ENCODE data around the gene PNPLA2.

The PNPLA2 gene

GRCh38 chr11:862081-862661, 43.5 kb downstream of the PNPLA2 start:
- no peak for DNase-seq

DNA sequence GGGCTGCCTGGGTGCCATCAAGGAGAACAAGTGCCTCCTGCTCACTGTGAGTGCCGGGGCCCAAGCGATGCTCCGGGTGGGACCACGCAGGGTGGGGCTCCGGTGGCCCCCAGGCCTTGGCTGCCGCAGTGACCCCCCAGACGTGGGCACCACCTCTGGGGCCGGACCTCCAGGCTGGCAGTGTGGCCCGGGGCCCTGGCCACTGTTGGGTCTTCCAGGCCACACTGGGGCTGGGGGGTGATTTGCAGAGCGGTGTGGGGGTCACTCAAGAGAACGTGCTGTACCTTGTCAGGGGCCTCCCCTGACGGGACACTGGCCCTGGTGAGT, 43.9 kb downstream of the PNPLA2 start:
- no peak for DNase-seq

GRCh38 chr11:863023-863909, 44.6 kb downstream of the PNPLA2 start:
- peak; percentile 51 for DNase-seq

DNA sequence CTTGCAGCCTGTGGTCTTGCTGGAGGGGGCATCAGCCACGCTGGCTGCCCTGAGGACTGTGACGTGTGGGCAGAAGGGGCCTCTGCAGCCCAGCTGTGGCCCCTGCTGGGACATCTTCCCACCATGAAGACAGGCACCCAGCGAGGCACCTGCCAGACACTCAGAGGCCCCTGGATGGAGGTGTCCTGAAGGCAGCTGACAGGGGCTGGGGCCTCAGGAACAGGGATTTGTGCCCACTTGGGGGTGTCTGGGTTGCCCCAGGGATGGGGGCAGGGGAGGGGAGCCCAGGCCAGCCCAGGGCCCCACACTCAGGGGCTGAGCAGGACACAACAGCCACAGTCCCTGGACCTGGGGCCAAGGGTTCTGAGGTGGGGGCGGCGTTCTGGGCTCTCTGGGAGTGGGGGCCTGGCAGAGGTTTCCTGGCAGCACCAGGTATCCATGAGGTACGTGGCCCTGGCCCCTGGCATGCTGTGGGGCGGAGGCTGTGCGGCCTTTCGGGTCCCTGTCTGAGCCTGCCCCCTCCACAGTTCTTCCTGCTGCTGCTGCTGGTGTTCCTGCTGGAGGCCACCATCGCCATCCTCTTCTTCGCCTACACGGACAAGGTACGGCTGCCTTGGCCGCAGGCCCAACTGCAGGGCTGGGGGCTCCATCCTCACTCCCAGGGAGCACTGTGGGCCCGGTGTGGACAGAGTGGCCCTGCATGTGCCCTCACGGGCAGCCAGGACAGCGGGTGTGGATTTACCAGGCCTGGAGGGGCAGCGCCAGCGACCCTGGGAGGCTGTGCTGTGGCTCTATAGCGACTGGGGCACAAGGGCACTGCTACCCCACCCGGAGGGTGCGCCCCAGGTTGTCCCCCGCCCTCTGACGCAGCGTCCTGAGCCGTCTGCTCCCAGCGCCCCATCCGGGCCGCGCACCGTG, 45.5 kb downstream of the PNPLA2 start:
- no peak for DNase-seq

DNA sequence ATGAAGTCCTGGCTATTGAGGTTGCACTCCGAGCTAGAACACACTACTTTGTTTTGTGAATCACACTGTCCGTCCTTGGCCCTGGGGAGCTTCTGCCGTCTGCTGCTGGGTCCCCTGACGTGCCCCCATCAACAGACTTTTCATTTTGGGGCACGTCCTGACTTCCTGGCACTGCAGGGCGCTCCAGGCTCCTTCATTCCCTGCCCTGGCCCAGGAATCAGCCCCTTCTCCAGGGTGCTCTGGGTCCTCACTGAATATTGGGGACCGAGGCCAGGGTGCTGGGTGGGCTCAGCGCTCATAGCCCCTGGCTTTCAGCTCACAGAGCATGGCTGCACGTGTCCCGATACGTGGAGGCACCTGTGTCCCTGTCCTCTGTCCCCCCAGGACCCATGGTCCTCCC, 46.2 kb downstream of the PNPLA2 start:
- DNase-seq = no peak

GRCh38 chr11:865462-866430, 47.0 kb downstream of the PNPLA2 start:
- DNase-seq = no peak

GRCh38 chr11:866481-866880, 47.8 kb downstream of the PNPLA2 start:
- DNase-seq = no peak

GRCh38 chr11:867856-868358, 49.2 kb downstream of the PNPLA2 start:
- no peak for DNase-seq

DNA sequence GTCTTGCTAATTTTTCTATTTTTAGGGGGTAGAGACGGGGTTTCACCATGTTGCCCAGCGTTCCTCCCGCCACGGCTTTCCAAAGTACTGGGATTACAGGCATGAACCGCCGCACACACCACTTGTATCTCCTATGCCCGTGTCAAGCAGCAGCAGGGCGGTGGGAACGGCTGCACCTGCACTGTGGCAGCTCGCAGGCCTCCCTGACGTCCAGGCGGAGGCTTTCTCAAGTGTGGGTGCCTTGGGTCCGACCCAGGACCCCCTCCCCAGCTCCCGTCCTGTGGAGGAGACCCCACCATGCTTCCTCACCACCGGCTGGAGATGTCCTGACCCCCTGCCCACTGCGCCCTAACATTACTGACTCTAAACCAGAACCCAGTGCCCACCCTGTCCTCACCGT, 49.7 kb downstream of the PNPLA2 start:
- no peak for DNase-seq

DNA sequence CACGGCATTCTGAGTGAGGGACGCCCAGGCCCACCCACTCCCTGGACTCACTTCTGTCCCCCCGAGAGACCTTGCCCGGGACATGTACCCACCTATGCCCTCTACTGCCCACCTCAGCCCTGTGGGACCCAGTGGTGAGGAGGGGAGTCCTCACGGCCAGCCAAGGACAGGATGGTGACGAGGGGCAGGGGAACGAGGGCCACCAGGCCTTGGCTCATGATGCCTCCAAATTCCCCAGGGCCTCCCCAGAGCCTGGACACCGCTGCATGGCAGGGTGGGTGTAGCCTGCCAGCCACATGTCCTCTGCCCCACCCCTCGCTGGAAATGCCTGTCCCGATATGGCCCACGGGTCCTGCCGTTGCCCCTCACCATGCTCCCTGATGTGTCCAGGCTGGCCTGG, 50.1 kb downstream of the PNPLA2 start:
- no peak for DNase-seq

DNA sequence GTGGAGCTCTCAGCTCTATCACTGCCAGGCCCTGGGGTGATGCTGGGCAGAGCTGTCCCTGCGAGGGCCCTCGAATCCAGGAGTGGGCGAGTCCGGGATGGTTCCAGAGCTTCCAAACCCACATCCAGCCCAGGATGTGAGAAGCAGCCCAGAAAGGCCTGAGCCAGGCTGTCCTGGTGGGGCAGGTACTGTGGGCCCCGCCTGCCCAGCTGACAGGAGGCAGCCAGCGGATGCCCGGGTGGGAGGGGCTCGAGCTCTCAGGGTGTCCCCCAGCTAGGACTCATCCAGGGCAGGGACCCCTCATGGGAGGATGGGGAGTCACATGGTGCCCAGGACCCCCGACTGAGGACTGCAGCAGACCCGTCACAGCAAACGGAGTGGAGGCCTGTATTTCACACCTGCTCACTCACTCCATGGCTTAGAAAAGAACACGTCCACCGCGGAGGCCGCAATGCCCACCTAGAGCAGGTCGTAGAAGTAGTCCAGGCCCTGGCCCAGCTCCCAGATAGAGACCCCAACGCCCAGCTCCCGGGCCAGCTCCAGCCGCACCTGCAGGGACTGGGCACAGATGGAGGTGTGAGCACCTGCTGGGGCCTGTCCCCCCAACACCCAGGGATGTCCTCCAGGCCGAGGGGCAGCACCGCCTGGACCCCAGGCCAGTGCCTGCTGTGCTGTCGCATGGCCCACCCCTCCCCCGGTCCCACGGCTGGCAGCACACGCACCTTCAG, 50.8 kb downstream of the PNPLA2 start:
- no peak for DNase-seq

DNA sequence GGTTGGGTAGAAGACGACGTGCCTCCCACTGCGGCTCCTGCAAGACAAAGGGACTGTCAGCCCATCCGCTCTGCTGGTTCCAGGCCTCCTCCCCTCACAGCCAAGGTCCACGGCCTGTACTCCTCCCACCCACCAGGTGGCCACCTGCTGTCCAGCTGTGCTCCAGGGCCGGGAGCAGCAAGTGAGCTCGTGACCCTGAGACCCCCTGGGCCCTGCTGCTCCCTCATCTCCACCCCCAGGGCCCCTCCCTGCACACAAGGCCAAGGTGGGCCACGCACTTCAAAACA, 51.4 kb downstream of the PNPLA2 start:
- no peak for DNase-seq

GRCh38 chr11:870418-870817, 51.7 kb downstream of the PNPLA2 start:
- DNase-seq = no peak

GRCh38 chr11:871472-871871, 52.8 kb downstream of the PNPLA2 start:
- no peak for DNase-seq

- no peak for DNase-seq
Observed at GRCh38 chr11:872799-873198, 54.1 kb downstream of the PNPLA2 start.

DNA sequence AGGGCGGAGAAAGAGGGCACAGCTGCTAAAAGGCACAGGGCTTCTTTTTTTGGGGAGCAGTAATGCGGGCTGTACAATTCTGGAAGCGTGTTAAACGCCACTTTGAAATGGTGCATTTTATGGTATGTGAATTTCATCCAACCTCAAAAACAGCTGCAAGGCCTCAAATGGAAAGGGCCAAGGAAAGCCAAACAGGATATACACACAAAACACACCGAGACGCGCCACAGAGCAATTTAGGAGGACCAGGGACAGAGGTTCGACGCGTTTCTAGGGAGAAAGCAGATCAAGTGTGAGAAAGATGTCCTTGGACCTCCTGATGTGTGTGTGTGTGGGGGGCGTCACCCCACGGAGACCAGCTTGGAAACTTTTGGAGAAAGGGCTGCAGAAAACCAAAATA, 55.0 kb downstream of the PNPLA2 start:
- no peak for DNase-seq
